GM12878 (cell line): Measurements from ENCODE around the gene DLG2. TPM values are rescaled to one million over a fixed set of nuclear protein-coding genes. Genes with fewer than 3 reads are reported as not detected.

Experiments
- ATAC-seq: fragments of 200-7000 bp; cut with Tn5 transposase; 3 replicates; pipeline ENCODE4 v1.9.1; 2020; ENCODE audit warnings: mild to moderate bottlenecking, moderate library complexity
- BruUV-seq: library from RNA; stranded (reverse); fragments of 400-500 nt; replicated peaks from 2 replicates; lab custom pipeline; 2021; lab: Mats Ljungman, UMichigan
- CTCF ChIA-PET: fragments of 300-600 bp; sonication (Branson Sonifier 250); formaldehyde crosslinking; extraction: SDS; loops from one replicate; lab custom pipeline; 2021; ENCODE audit warnings: inconsistent platforms; lab: Yijun Ruan, JAX
- POLR2A ChIA-PET: fragments of 350-600 bp; formaldehyde crosslinking; extraction: SDS; loops from one replicate; lab custom pipeline; 2021; ENCODE audit warnings: inconsistent platforms; lab: Charles Lee
- RAD21 ChIA-PET: fragments of 300-600 bp; sonication (Branson Sonifier 250); formaldehyde crosslinking; loops from one replicate; lab custom pipeline; 2023; ENCODE audit warnings: antibody characterized with exemption; ENCODE audit not compliant: unreplicated experiment; lab: Charles Lee
- SMC1A ChIA-PET: fragments of 300-600 bp; sonication (Branson Sonifier 250); formaldehyde crosslinking; loops from one replicate; lab custom pipeline; 2023; ENCODE audit not compliant: unreplicated experiment, uncharacterized antibody; lab: Charles Lee
- DNase-seq: peaks from one replicate; pipeline ENCODE4 v3.0.0-alpha.2; 2011; ENCODE audit warnings: low read depth, low spot score
- FAIRE-seq: peaks from 3 replicates; lab custom pipeline; 2011; peaks lifted over from hg19 to GRCh38; lab: Jason Lieb, UNC
- H2AFZ ChIP-seq: 2 replicates; pipeline ENCODE4 v1.6.0; 2011; ENCODE audit warnings: low read depth, low read length, control low read depth; ENCODE audit not compliant: control insufficient read depth
- H3K27ac ChIP-seq: 2 replicates; pipeline ENCODE4 v1.5.1; 2011; ENCODE audit warnings: control low read depth; ENCODE audit not compliant: control insufficient read depth, insufficient read depth
- H3K27me3 ChIP-seq, 2 experiments: replicated peaks in 1 of 2; 2 replicates each; pipeline versions ENCODE4 v1.6.0 to v1.6.1; 2011; ENCODE audit warnings: low read length in 1 of 2; ENCODE audit not compliant: control insufficient read depth in 2 of 2, insufficient read depth in 2 of 2
- H3K36me3 ChIP-seq, 2 experiments: 2 replicates each; pipeline ENCODE4 v1.5.1; 2011; ENCODE audit warnings: low read length in 1 of 2; ENCODE audit not compliant: control insufficient read depth in 2 of 2, insufficient read depth in 2 of 2
- H3K4me1 ChIP-seq: 2 replicates; pipeline ENCODE4 v1.6.1; 2011; ENCODE audit warnings: mild to moderate bottlenecking, low read length, moderate library complexity, mixed read lengths; ENCODE audit not compliant: control insufficient read depth, insufficient read depth
- H3K4me2 ChIP-seq: 2 replicates; pipeline ENCODE4 v1.6.0; 2011; ENCODE audit warnings: control low read depth; ENCODE audit not compliant: control insufficient read depth, insufficient read depth
- H3K4me3 ChIP-seq: fragments of 200-600 bp; sonication (generic); 2 replicates; pipeline ENCODE4 v1.5.1; 2016
- H3K79me2 ChIP-seq: 2 replicates; pipeline ENCODE4 v1.6.0; 2011; ENCODE audit warnings: low read length; ENCODE audit not compliant: control insufficient read depth, insufficient read depth
- H3K9ac ChIP-seq: 2 replicates; pipeline ENCODE4 v1.8.0; 2011; ENCODE audit warnings: low read length, control low read depth, mixed read lengths; ENCODE audit not compliant: control insufficient read depth, insufficient read depth
- H3K9me3 ChIP-seq: replicated peaks from 3 replicates; pipeline ENCODE4 v1.5.1; 2011; ENCODE audit warnings: mild to moderate bottlenecking, low read length; ENCODE audit not compliant: control insufficient read depth, insufficient read depth
- H4K20me1 ChIP-seq: 2 replicates; pipeline ENCODE4 v1.6.0; 2011; ENCODE audit not compliant: control insufficient read depth, insufficient read depth
- CHD4 ChIP-seq: fragments of 200-600 bp; sonication (generic); IDR thresholded peaks from 2 replicates; pipeline ENCODE4 v1.6.1; 2016; ENCODE audit warnings: mild to moderate bottlenecking
- CTCF ChIP-seq, 3 experiments: IDR thresholded peaks in 2 of 3; conservative IDR thresholded peaks in 1 of 3; 2 replicates each; pipeline ENCODE4 v1.5.1; 2011; ENCODE audit warnings: low read depth in 3 of 3, low read length in 3 of 3, mild to moderate bottlenecking in 3 of 3, control low read depth in 2 of 3, moderate library complexity in 2 of 3, inconsistent platforms in 1 of 3, mixed read lengths in 1 of 3; ENCODE audit not compliant: control insufficient read depth in 2 of 3, insufficient read depth in 1 of 3; ENCODE audit errors: extremely low read depth in 1 of 3
- EGR1 ChIP-seq, 2 experiments: IDR thresholded peaks; 1 replicate in 1 of 2; 2 replicates in 1 of 2; pipeline ENCODE4 v1.6.1; 2011 to 2012; ENCODE audit warnings: low read depth in 2 of 2, low read length in 2 of 2, borderline replicate concordance in 1 of 2, mild to moderate bottlenecking in 1 of 2, moderate library complexity in 1 of 2
- HDAC6 ChIP-seq: fragments of 200-600 bp; sonication (generic); IDR thresholded peaks from one replicate; pipeline ENCODE4 v1.8.0; 2017; ENCODE audit warnings: antibody characterized with exemption; ENCODE audit not compliant: unreplicated experiment
- IKZF1 ChIP-seq: fragments of 450-650 bp; conservative IDR thresholded peaks from 2 replicates; pipeline ENCODE4 v1.6.1; 2017; ENCODE audit warnings: antibody characterized with exemption, mild to moderate bottlenecking
- MXI1 ChIP-seq: fragments of 150-350 bp; IDR thresholded peaks from 2 replicates; pipeline ENCODE4 v1.6.1; 2011; ENCODE audit warnings: low read depth, mild to moderate bottlenecking, inconsistent platforms, low read length, improper control_type of control experiment
- PKNOX1 ChIP-seq: fragments of 450-650 bp; IDR thresholded peaks from 2 replicates; pipeline ENCODE4 v1.6.1; 2016; ENCODE audit warnings: mild to moderate bottlenecking
- RAD21 ChIP-seq: IDR thresholded peaks from 2 replicates; pipeline ENCODE4 v1.6.1; 2011; ENCODE audit warnings: mild to moderate bottlenecking, low read depth, low read length, moderate library complexity; ENCODE audit not compliant: insufficient read depth
- RCOR1 ChIP-seq: conservative IDR thresholded peaks from 2 replicates; pipeline ENCODE4 v1.6.1; 2012; ENCODE audit warnings: low read depth, low read length, improper control_type of control experiment
- RELA ChIP-seq: fragments of 450-650 bp; IDR thresholded peaks from 2 replicates; pipeline ENCODE4 v1.8.0; 2014; ENCODE audit warnings: borderline replicate concordance; ENCODE audit not compliant: partially characterized antibody
- RELB ChIP-seq: fragments of 450-650 bp; IDR thresholded peaks from 2 replicates; pipeline ENCODE4 v1.6.1; 2017; ENCODE audit warnings: low read depth, mild to moderate bottlenecking, moderate library complexity
- SMC3 ChIP-seq: IDR thresholded peaks from 2 replicates; pipeline ENCODE4 v1.6.1; 2011; ENCODE audit warnings: low read length, improper control_type of control experiment, borderline replicate concordance
- SP1 ChIP-seq: IDR thresholded peaks from one replicate; pipeline ENCODE4 v1.6.1; 2011; ENCODE audit warnings: low read depth, low read length
- TARDBP ChIP-seq: IDR thresholded peaks from 2 replicates; pipeline ENCODE4 v1.6.1; 2016; ENCODE audit warnings: borderline replicate concordance
- WRNIP1 ChIP-seq: IDR thresholded peaks from 2 replicates; pipeline ENCODE4 v1.6.1; 2011; ENCODE audit warnings: low read depth, low read length, improper control_type of control experiment, borderline replicate concordance
- ZNF207 ChIP-seq: fragments of 450-650 bp; IDR thresholded peaks from 2 replicates; pipeline ENCODE4 v1.6.1; 2014; ENCODE audit warnings: antibody characterized with exemption, mild to moderate bottlenecking, borderline replicate concordance
- ZNF384 ChIP-seq: IDR thresholded peaks from 2 replicates; pipeline ENCODE4 v1.6.1; 2012; ENCODE audit warnings: low read depth, mild to moderate bottlenecking, low read length, improper control_type of control experiment, borderline replicate concordance
- in situ Hi-C: fragments of 300-500 bp; cut with MboI; formaldehyde crosslinking; loops from 9 replicates; pipeline ENCODE4 v1.14.3; 2018; ENCODE audit warnings: mixed read lengths
- intact Hi-C: fragments of 100-400 bp; cut with micrococcal nuclease; formaldehyde crosslinking; loops from one replicate; pipeline ENCODE4 v1.14.2; 2022; ENCODE audit not compliant: unreplicated experiment
- polyA plus RNA-seq, 11 experiments: library from polyadenylated mRNA; depleted of rRNA in 4 of 11; unstranded in 6 of 11; stranded (reverse) in 5 of 11; fragments of >200 nt; fragmentation: Nextera tagmentation in 4 of 11; fragmentation: Illumina TruSeq in 1 of 11; extraction: Ambion mirVana in 4 of 11; extraction: Trizol in 1 of 11; gene quantifications; 1 replicate in 1 of 11; 2 replicates in 10 of 11; pipeline versions ENCODE4 v1.2.1 to v1.2.3, GENCODE V29; 2011 to 2016; ENCODE audit warnings: inconsistent platforms in 2 of 11, missing spikeins in 2 of 11, low read depth in 1 of 11
- total RNA-seq, 4 experiments: library from RNA; depleted of rRNA in 3 of 4; stranded (reverse); fragments of >200 nt in 3 of 4; fragmentation: Illumina TruSeq in 1 of 4; extraction: Trizol in 1 of 4; gene quantifications; 2 replicates each; pipeline versions ENCODE4 v1.2.1 to v1.2.3, GENCODE V29; 2013 to 2021

The DLG2 gene
- total and polyA plus RNA-seq, 10 of the 15 experiments (the other 5 are each of a cell fraction or from before 2014, with no cell fraction given) = 0.09 to 0.98 (median 0.35) TPM

- no peak for TF ChIP-seq RELB
- TF ChIP-seq WRNIP1 = no peak
- TF ChIP-seq PKNOX1 = no peak
- no peak for TF ChIP-seq HDAC6
- no peak for TF ChIP-seq RAD21
- TF ChIP-seq SP1 = no peak
- TF ChIP-seq CHD4 = no peak
- TF ChIP-seq RELA = no peak
- no peak for TF ChIP-seq EGR1 (IDR thresholded peaks at IDR 0.05; ENCODE audit: borderline replicate concordance in 1 of 2, low read depth in 2 of 2, low read length in 2 of 2)
These were observed 30.3 kb downstream of the DLG2 start (continued) for GRCh38 chr11:85596886-85597285.

- Histone ChIP-seq H3K4me1 (no peaks in the 10 kb centered on the region), H3K4me3 (no peak overlapping the region), H3K4me2 (no peak overlapping the region), H3K9me3 (no peaks in the 10 kb centered on the region), H3K79me2 (no peaks in the 10 kb centered on the region), H3K27ac (no peak overlapping the region), H3K36me3 (no peaks in the 10 kb centered on the region), H4K20me1 (no peaks in the 10 kb centered on the region), H3K9ac (no peak overlapping the region), H2AFZ (no peak overlapping the region), H3K27me3 (no peaks in the 10 kb centered on the region)
- in situ Hi-C loops (loop anchor here (10.0 to 25.0 kb wide), 2 partner anchors 229 to 1217 kb away; partner anchors contain the start of gene PRSS23), intact Hi-C loops (loop anchor here (1.0 to 10.0 kb wide), 4 partner anchors 232 to 819 kb away; partner anchors contain the start of gene CCDC83)
- no TSS peak for BruUV-seq
- peak; percentile 3 for DNase-seq
- ChIA-PET CTCF (interaction anchor here (0.6 to 0.9 kb wide), 5 partner anchors 64 to 1359 kb away, joined by 3 to 5 read pairs (median 3); no protein-coding TSS in a partner anchor), POLR2A (no interaction called here), SMC1A (interaction anchor here (0.8 kb wide), 1 partner anchor 87 kb away, joined by 4 read pairs; no protein-coding TSS in a partner anchor), RAD21 (interaction anchor here (0.7 to 1.1 kb wide), 2 partner anchors 52 to 1199 kb away, joined by 3 to 4 read pairs; partner anchors contain the start of gene TMEM126A)
- FAIRE-seq = peak; percentile 66
- ATAC-seq = peak; percentile 76
- TF ChIP-seq ZNF207 = no peak
- TF ChIP-seq ZNF384 = peak; percentile 86
- TF ChIP-seq MXI1 = no peak
- peak; percentile 69; the same call in 1 of the 2 replicates for TF ChIP-seq SMC3
- peak; percentile 32 to 70 (median 45); a peak in 5 of 6 replicates for TF ChIP-seq CTCF (IDR thresholded peaks at IDR 0.05 in 2 of 3, conservative IDR thresholded peaks at IDR 0.05 in 1 of 3; ENCODE audit: control insufficient read depth in 2 of 3, extremely low read depth in 1 of 3, insufficient read depth in 1 of 3, low read depth in 3 of 3, low read length in 3 of 3)
- TF ChIP-seq RAD21 = peak; percentile 92
- TF ChIP-seq IKZF1 = no peak
- no peak for TF ChIP-seq RCOR1
- no peak for TF ChIP-seq TARDBP
These were observed 31.8 kb downstream of the DLG2 start for GRCh38 chr11:85595285-85595884.
